SK-N-MC (cell line): Measurements from ENCODE around the gene MEIKIN.
"Not testable (repeated sequence)": the region's sequence is repeated elsewhere in the genome, so short reads cannot be mapped to it uniquely, and the experiment has no call there.

Source experiments
- DNase-seq: peaks from one replicate; pipeline ENCODE4 v3.0.0-alpha.2; 2011; ENCODE audit warnings: low read depth, low spot score
- H3K27ac ChIP-seq: fragments of 200-600 bp; sonication (generic); 2 replicates; pipeline ENCODE4 v1.5.1; 2016; ENCODE audit warnings: mixed run types
- H3K36me3 ChIP-seq: fragments of 200-600 bp; sonication (generic); 2 replicates; pipeline ENCODE4 v1.6.1; 2017; ENCODE audit warnings: antibody characterized with exemption, low read length, mixed read lengths; ENCODE audit not compliant: insufficient read depth
- H3K4me3 ChIP-seq: fragments of 200-600 bp; sonication (generic); 2 replicates; pipeline ENCODE4 v1.5.1; 2016
- H3K9ac ChIP-seq: fragments of 200-600 bp; sonication (generic); 2 replicates; pipeline ENCODE4 v1.8.0; 2017; ENCODE audit warnings: mixed run types, mixed read lengths; ENCODE audit not compliant: insufficient read length
- H3K9me3 ChIP-seq: fragments of 200-600 bp; sonication (generic); 2 replicates; pipeline ENCODE4 v1.6.1; 2017; ENCODE audit warnings: low read depth, mild to moderate bottlenecking, antibody characterized with exemption, low read length, moderate library complexity, mixed read lengths
- EZH2 ChIP-seq: fragments of 200-600 bp; sonication (generic); IDR thresholded peaks from one replicate; pipeline ENCODE4 v1.6.1; 2017; ENCODE audit warnings: antibody characterized with exemption
- FOXP2 ChIP-seq: optimal IDR thresholded peaks from 2 replicates; pipeline ENCODE3; 2011; ENCODE audit warnings: mild to moderate bottlenecking, moderate library complexity; ENCODE audit not compliant: insufficient read depth; ENCODE audit errors: extremely low read length, control extremely low read depth
- POLR2AphosphoS5 ChIP-seq: IDR thresholded peaks from 2 replicates; pipeline ENCODE4 v1.6.1; 2012; ENCODE audit warnings: mild to moderate bottlenecking, low read depth, low read length, borderline replicate concordance

Gene MEIKIN

DNA sequence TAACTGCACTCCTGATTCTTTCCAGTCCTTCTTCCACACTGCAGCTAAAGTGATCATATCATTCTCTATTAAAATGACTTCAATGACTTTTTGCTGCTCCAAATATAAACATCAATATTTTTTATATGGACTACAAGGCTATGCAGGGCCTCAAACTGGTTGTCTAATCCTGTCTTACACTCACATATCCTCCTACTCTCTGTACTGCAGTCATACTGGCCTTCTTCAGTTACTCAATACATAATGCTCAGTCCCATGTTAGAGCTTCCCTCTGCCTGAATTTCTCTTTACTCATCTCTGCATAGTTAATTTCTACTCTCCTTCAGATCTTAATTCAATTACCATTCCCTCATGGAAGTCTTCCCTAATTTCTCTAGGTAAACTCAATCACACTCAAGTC, 3.4 kb downstream of the MEIKIN start:
- Histone ChIP-seq H3K9ac (no peak overlapping the region), H3K36me3 (no peaks in the 10 kb centered on the region), H3K4me3 (no peak overlapping the region), H3K27ac (no peak overlapping the region), H3K9me3 (no peaks in the 10 kb centered on the region)
- no peak for DNase-seq
- TF ChIP-seq POLR2AphosphoS5 = no peak
- no peak for TF ChIP-seq FOXP2
- TF ChIP-seq EZH2 = no peak

DNA sequence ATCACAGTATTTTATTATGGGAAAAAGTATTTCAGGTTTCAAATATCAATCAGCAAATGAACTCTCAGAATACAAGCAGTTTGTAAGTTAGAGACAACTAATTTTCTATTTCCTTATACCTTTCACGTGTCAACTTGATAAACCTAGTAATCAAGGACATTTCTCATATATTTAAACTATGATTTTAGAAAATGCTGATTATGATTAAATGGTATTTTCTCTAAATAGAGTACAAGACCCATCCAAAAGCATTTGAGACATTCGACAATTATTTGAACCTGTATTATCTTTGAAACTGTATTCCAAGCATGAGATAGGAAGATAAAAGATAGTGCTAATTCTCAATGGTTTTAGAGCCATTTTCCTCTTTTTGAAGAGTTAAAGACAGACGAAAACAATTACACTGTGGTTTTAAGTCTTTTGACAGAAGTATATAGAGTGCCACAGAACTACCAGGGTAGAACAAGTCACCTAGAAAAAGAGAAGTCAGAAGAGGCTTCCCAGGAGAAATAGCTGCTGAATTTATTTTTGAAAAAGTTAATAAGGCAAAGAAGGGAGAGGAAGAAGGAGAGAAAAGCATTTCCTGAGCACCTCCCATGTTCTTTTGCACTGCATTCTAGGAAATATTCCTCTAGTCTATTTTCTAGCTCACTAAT, 5.6 kb downstream of the MEIKIN start:
- no peak overlapping the region for H3K4me3 ChIP-seq
- H3K36me3 ChIP-seq = no peaks in the 10 kb centered on the region
- no peaks in the 10 kb centered on the region for H3K9me3 ChIP-seq
- no peak overlapping the region for H3K27ac ChIP-seq
- DNase-seq = no peak
- H3K9ac ChIP-seq = no peak overlapping the region
- TF ChIP-seq POLR2AphosphoS5 (no peak), EZH2 (no peak), FOXP2 (no peak)

DNA sequence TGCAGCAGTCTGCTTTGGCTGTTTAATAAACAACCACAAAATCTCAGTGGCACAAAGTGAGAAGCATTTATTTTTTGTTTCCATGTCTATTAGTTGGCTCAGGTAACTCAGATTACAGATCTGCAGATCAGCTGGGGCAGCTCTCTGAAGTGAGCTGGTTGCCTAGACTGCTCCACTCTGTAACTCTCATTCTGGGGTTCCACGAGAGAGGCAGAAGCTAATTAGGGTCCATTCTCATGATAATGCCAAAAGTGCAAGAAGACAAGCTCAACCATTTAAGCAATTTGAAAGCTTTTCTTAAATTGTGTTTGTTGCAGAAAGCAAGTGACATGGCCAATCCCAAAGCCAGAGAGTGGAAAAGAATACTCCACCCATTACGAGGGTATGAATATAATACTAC, 13.2 kb downstream of the MEIKIN start:
- Histone ChIP-seq H3K27ac (no peak overlapping the region), H3K36me3 (no peaks in the 10 kb centered on the region), H3K9me3 (no peaks in the 10 kb centered on the region), H3K9ac (no peak overlapping the region), H3K4me3 (no peak overlapping the region)
- TF ChIP-seq POLR2AphosphoS5 (no peak), FOXP2 (no peak), EZH2 (no peak)
- DNase-seq = no peak

DNA sequence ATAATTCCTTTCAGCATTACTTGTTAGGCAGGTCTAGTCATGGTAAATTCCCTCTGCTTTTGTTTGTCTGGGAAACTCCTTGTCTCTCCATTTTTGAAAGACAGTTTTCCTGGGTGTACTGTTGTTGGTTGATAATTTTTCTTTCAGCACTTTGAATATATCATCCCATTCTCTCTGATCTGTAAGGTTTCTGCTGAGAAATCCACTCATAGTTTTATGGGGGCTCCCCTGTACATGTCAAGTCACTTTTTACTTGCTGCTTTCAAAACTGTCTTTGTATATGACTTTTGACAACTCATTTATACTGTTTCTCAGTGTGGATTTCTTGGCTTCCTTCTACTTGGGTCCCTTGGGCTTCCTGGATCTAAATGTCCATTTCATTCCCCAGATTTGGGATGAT, 16.5 kb downstream of the MEIKIN start:
- no peak overlapping the region for H3K4me3 ChIP-seq
- no peaks in the 10 kb centered on the region for H3K9me3 ChIP-seq
- no peaks in the 10 kb centered on the region for H3K36me3 ChIP-seq
- TF ChIP-seq FOXP2 (no peak), EZH2 (no peak), POLR2AphosphoS5 (no peak)
- DNase-seq = no peak
- H3K27ac ChIP-seq = no peak overlapping the region
- no peak overlapping the region for H3K9ac ChIP-seq

DNA sequence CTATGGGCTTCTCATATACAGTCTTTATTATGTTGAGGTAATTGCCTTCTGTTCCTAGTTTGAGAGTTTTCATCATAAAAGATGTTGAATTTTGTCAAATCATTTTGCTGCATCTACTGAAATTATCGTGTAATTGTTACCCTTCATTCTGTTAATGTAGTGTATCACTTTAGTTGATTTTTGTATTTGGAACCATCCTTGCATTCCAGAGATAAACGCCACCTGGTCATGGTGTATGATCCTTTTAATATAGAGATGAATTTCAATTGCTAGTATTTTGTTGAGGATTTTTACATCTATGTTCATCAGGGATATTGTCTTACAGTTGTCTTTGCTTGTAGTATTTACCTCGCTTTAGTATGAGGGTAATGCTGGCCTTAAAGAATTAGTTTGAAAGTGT, 19.3 kb downstream of the MEIKIN start:
- Histone ChIP-seq H3K9me3 (no peaks in the 10 kb centered on the region), H3K27ac (no peak overlapping the region), H3K36me3 (no peaks in the 10 kb centered on the region), H3K9ac (no peak overlapping the region), H3K4me3 (no peak overlapping the region)
- DNase-seq = no peak
- TF ChIP-seq FOXP2 = no peak
- no peak for TF ChIP-seq EZH2
- TF ChIP-seq POLR2AphosphoS5 = no peak

DNA sequence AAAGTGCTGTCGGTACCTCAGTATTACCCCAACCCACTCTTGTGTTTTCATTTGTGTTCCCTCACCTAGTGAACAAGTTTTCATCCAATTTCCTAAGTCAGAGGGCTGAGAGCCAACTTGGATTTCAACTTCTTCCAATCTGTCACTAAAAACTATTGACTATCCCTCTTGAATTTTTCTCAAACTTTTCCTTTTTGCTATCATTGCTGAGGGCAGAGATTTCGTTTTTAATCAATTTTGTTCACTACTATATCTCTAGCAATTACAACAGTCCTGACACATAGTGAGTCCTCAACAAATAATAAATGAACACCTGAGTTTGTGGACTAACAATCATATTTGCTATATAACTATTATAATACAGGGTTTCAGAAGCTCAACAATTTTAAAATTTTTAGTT, 29.0 kb downstream of the MEIKIN start:
- Histone ChIP-seq H3K27ac (no peak overlapping the region), H3K4me3 (no peak overlapping the region), H3K9me3 (no peaks in the 10 kb centered on the region), H3K36me3 (no peaks in the 10 kb centered on the region), H3K9ac (no peak overlapping the region)
- no peak for DNase-seq
- TF ChIP-seq FOXP2 (no peak), EZH2 (no peak), POLR2AphosphoS5 (no peak)

DNA sequence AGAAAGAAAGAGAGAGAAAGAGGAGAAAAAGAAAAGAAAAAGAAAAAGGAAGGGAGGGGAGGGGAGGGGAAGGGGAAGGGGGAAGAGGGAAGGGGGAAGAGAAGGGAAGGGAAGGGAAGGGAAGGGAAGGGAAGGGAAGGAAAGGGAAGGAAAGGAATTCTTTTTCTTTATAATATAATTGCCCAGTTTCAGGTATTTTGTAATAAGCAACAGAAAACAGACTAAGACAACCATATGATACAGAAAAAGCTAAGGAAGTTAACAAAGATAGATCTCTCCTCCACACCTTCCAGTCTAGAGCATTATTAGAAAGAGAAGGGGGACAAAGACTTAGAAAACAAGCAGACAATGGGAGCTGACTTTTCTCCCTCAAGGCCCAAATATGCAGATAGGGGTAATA, 31.0 kb downstream of the MEIKIN start:
- Histone ChIP-seq H3K9me3 (no peaks in the 10 kb centered on the region), H3K36me3 (no peaks in the 10 kb centered on the region), H3K9ac (no peak overlapping the region), H3K27ac (no peak overlapping the region), H3K4me3 (no peak overlapping the region)
- TF ChIP-seq POLR2AphosphoS5 = no peak
- TF ChIP-seq FOXP2 = no peak
- no peak for TF ChIP-seq EZH2
- DNase-seq = no peak

DNA sequence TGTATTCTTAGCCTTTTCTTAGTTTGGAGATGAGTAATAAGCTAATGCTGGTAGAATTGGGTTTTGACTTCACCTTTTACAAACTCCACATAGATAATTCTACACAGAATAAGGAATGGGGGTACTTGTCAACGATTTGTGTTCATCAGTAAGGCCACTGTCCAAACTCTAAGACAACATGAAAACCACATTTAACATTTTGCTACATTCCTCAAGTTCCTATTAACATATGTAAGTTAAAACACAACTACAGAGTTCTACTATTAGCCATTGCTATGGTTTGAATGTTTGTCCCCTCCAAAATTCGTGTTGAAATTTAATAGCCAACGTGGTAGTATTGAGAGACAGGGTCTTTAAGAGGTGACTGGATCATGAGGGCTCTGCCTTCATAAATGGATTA, 31.9 kb downstream of the MEIKIN start:
- no peak for DNase-seq
- Histone ChIP-seq H3K4me3 (no peak overlapping the region), H3K27ac (no peak overlapping the region), H3K9ac (no peak overlapping the region), H3K9me3 (no peaks in the 10 kb centered on the region), H3K36me3 (no peaks in the 10 kb centered on the region)
- TF ChIP-seq EZH2 (no peak), POLR2AphosphoS5 (no peak), FOXP2 (no peak)

DNA sequence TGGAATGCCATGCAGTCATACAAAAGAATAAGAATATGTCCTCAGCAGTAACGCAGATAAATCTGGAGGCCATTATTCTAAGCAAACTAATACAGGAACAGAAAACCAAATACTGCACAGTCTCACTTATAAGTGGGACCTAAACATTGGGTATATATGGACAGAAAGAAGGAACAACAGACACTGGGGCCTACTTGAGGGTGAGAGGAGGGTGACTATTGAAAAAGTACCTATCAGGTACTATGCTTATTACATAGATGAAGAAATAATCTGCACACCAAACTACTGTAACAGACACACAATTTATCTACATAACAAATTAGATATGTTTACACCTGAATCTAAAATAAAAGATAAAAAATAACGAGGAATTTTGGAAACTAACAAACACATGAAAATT, 38.8 kb downstream of the MEIKIN start:
- Histone ChIP-seq H3K4me3 (no peak overlapping the region), H3K9me3 (no peaks in the 10 kb centered on the region), H3K36me3 (no peaks in the 10 kb centered on the region), H3K27ac (no peak overlapping the region), H3K9ac (no peak overlapping the region)
- DNase-seq = no peak
- no peak for TF ChIP-seq POLR2AphosphoS5
- no peak for TF ChIP-seq EZH2
- TF ChIP-seq FOXP2 = no peak

DNA sequence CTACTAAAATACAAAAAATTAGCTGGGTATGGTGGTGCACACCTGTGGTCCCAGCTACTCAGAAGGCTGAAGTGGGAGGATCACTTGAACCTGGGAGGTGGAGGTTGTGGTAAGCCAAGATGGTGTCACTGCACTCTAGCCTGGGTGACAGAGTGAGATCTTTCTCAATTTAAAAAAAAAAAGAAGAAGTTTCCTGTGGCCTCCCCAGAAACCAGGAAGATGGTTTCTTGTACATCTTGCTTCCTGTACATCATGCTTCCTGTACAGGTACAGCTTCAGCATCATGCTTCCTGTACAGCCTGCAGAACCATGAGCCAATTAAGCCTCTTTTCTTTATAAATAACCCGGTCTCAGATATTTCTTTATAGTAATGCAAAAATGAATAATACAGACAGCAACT, 43.2 kb downstream of the MEIKIN start:
- not testable (repeated sequence) for H3K4me3 ChIP-seq, H3K36me3 ChIP-seq, H3K9ac ChIP-seq, H3K27ac ChIP-seq, H3K9me3 ChIP-seq, DNase-seq
